GM19025 (cell line): ENCODE measurements around the gene MS4A6A.
"Not testable (repeated sequence)": the region's sequence is repeated elsewhere in the genome, so short reads cannot be mapped to it uniquely, and the experiment has no call there.

ENCODE experiments used
- ATAC-seq: cut with Tn5 transposase; IDR thresholded peaks from one replicate; pipeline ENCODE4 v1.9.1; 2021; ENCODE audit warnings: mild to moderate bottlenecking, low read depth, moderate library complexity; ENCODE audit not compliant: unreplicated experiment

The MS4A6A gene

DNA sequence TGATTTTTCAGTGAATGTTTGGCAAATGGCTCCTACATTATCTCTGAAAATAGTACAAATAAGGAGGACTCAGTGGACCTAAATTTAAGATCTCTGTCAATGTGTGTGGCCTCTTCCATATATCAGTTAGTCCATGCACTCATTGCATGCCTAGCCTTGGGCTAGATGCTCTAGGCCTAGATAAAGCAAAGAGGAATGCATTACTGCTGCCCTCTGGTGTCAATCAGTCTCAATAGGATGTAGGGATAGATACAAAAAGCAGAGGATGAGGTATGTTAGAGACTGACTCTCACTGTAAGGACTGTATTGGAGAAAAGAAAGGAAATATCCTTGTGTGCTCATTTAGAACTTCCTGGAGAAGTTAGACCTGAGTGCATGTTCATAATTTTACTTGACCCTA is 52.4 kb downstream of the MS4A6A start:
- ATAC-seq: no peak

DNA sequence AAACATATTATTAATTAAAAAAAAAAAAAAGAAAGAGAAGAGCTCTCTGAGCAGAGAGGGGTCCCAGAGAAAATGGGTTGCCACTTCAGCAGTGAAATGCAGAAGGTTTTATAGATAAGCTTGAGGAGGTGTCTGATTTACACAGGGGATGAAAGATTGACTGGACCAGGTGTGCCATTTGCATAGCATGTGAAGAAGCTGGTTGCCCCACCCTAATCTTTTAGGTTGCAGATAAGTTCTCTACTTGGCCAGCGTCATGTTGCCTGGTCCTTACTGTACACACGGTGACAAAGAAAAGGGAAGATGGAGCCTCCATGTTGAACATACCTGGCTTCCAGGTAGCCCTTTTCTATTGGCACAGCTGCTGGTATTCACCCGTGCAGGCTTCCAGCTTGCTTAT is 53.0 kb downstream of the MS4A6A start:
- ATAC-seq: no peak

- not testable (repeated sequence) for ATAC-seq
Observed at GRCh38 chr11:60128866-60129265, 54.0 kb downstream of the MS4A6A start.

GRCh38 chr11:60128376-60128775 is 54.5 kb downstream of the MS4A6A start:
- ATAC-seq: no peak

DNA sequence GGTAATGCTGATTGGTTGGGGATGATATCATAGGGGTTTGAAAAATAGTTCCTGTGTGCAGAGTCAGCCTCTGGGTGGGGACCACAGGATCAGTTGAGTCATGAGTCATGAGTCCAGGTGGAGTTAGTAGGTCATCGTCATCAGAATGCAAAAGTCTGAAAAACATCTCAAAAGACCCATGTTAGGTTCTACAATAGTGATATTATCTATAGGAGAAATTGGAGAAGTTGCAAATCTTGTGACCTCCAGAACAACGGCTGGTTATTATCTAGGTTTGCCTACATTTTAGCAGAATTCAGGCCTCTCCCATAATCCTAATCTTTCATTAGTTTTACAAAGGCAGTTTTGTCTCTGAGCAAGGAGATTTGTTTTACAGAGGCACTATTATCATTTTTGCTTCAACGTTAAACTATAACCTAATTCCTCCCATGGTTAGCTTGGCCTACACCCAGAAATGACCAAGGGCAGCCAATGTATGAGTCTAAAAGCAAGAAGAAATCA is 55.5 kb downstream of the MS4A6A start:
- no peak for ATAC-seq

GRCh38 chr11:60125956-60126585 is 56.8 kb downstream of the MS4A6A start:
- ATAC-seq: no peak

DNA sequence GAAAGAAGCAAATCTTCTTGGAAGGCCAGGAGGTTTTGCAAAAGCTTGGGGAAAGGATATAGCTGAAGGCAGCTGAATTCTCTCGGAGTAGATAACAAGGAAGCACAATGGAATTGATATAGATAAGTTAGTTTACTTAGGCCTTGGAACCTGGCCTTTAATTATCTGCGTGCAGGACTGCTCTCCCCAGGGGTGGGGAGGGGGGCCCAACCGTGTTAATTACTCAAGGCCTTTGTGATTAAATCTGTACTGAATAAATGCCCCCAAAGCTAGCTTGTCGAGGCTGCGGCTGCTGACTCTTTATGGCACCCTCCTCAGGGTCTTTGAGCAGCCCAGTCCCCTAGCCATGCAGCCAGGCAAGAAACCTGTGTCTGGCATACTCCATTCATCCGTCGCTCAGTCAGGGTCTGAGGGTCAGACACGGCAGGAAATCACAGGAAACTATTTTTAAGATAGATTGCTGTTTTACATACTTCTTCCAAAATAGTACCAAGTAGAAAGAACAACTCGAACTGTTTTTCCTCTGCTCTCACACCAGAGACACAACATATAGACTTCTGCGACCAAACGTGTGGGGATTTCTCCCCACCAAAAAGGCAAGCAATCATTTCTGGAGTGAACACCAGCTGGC is 58.0 kb downstream of the MS4A6A start:
- ATAC-seq: no peak
